Glomerular visceral epithelial cell (primary cell): ENCODE results near the gene TMEM63B.
"Not testable (repeated sequence)": the region's sequence is repeated elsewhere in the genome, so short reads cannot be mapped to it uniquely, and the experiment has no call there.

Experiments used
- DNase-seq: peaks from one replicate; pipeline ENCODE4 v3.0.0-alpha.2; 2016; ENCODE audit errors: extremely low spot score

Gene TMEM63B

DNA sequence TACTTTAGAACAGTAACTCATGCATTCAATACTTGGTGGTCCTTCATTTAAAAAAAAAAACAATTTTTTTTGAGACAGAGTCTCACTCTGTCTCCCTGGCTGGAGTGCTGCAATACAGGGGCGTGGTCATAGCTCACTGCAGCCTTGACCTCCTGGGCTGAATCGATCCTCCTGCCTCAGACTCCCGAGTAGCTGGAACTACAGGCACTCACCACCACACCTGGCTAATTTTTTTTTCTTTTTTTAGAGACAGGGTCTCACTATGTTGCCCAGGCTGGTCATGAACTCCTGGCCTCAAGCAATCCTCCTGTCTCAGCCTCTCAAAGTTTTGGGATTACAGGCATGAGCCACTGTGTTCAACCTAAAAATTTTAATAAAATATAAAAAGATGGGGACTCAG lies 17.2 kb downstream of the TMEM63B start:
- DNase-seq, result not testable (repeated sequence)

DNA sequence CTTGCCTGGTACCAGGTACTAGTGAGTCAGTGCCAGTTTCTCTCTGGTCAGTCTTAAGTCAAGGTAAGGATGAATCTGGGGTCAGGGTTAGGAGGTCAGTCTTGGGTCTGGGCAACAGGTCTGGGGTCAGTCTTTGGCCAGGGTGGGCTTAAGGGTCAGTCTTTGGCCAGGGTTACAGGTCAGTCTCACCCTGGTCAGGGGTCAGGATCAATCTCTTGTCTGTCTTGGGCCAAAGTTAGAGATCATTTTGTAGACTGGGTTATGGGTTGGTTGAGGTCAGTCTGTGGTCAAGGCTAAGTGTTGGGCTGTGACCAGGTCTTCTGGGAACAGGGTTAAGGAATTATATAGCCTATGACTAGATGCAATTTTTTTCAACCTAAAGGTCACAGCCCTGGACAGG lies 18.5 kb downstream of the TMEM63B start:
- no peak for DNase-seq

DNA sequence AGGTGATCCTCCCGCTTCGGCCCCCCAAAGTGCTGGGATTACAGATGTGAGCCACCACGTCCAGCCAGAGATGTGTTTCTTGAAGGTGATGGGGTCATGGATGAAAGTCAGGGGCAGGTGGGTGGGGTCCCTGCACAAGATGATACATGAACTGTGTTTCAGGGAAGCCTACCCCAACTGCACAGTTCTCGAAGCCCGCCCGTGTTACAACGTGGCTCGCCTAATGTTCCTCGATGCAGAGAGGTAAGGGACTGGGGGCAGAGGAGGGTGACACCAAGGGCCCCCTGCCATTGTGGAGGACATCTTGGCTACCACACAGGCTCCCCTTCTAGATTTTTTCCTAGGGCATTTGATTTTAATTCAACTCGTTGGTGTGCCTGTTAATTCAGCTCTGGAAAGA lies 19.3 kb downstream of the TMEM63B start:
- no peak for DNase-seq

DNA sequence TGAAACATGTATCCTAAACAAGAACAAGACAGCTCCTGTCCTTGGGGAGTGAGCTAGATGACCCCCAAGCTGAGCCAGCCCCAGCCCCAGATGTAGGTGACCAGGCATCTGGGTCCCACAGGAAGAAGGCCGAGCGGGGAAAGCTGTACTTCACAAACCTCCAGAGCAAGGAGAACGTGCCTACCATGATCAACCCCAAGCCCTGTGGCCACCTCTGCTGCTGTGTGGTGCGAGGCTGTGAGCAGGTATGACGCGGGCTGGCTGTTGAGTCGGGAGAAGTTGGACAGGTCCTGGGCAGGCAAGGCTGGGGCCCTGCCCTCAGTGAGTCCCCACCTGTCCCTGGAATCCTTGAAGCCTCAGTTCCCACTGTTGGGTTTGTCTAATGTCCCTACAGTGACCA lies 19.9 kb downstream of the TMEM63B start:
- DNase-seq, result no peak

DNA sequence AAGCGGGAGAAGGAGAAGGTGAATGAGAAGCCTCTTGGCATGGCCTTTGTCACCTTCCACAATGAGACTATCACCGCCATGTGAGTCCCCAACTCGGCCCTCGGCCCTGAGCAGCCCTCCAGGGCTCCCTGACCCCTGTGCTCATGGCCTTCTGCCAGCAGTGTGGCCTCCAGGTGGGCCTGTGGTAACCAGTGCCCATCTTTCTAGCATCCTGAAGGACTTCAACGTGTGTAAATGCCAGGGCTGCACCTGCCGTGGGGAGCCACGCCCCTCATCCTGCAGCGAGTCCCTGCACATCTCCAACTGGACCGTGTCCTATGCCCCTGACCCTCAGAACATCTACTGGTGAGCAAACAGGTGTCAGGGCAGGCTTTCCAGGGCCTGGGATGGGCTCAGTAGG lies 21.0 kb downstream of the TMEM63B start:
- no peak for DNase-seq

DNA sequence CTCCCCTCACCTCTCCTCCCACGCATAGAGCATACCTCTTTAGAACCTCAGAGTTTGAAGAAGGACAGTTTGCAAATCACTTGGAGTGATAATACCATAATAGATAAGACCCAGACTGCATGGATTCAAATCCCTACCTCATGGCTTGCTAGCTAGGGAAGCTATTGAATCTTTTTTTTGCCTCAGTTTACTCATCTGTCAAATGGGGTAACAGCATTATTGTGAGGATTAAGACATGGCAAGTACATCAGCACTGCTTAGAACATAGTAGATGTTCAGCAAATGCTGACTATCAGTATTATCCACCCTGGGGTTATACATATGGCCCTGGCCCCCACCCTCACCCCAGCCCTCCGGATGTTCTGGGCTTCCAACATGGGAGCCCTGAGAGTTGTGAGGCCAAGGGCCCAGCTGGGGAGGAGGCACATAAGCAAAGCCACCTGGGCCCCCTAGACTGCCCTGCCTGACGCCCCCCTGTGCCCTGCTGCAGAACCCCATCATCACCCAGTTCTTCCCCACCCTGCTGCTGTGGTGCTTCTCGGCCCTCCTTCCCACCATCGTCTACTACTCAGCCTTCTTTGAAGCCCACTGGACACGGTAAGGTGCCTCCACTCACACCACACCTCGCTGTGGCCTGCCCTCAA lies 22.1 kb downstream of the TMEM63B start:
- DNase-seq, result no peak

DNA sequence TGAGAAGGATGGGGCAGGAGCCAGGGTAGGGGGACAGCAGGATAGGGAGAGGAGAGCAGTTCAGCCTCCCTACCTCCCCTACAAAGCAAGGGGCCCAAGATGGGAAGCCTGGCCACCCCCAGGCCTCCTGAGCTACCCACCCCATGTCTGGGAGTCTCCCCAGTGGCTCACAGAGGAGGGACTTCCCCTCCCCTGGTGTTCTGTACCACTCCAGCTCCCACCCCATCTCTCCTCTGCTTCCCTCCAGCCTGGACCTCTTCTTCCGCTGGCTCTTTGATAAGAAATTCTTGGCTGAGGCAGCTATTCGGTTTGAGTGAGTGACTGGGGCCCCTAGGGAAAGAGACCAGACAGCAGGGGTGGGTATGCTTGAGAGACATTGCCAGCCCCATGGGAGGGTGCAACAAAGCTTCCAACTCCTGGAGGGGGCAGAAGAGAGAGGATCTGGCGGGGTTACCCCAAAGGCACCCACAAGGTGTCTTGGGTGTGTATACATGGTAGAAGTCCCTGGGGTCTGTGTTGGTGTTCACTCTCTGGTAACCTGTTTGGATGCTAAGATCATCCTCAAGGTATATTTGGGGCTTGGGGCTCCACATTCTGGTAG lies 23.1 kb downstream of the TMEM63B start:
- DNase-seq, result no peak

DNA sequence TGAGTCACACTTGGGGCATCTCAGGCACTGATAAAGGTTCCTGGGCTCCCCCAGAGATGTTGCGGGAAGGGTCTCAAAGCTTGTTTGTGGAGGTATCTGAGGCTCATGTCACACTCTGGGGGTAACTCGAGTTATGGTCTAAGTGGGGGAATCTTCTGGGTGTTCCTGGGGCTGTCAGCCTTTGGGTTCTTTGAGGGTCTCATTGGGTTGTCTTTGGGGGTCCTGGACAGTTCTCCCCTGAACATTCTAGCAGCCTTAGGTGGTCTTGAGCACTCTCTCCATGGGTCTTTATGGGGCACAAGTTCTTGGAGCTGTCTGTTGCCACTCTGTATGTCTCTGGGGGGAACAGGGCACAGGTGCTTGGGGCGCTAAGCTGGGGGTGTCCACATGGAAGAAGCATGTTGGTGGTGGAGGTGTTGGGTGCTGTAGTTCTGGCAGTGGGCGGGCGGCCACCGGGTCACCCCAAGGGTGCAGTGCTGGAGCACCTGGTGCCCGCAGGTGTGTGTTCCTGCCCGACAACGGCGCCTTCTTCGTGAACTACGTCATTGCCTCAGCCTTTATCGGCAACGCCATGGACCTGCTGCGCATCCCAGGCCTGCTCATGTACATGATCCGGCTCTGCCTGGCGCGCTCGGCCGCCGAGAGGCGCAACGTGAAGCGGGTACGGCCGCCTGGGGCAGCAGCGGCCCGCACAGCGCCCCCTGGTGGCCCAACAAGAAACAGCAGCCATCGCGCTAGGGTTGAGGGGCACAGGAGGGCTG lies 24.2 kb downstream of the TMEM63B start:
- peak; percentile 43 for DNase-seq

DNA sequence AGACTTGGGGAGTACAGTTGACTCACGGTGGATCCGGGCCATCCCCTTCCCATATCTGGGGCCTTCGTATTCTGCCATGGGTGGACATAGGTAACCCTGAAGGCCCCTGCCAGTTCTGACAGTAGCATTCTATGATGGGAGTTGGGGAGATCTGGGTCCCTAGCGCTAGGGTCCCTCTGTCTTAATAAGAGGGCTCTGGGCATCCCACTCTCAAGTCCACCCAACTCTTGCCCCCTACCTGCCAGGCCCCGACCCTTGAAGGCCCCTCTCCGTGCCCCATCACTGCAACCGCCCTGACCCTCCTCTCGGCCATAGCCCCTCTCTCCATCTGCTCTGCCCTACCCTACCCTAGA lies 24.7 kb downstream of the TMEM63B start:
- DNase-seq, result no peak

DNA sequence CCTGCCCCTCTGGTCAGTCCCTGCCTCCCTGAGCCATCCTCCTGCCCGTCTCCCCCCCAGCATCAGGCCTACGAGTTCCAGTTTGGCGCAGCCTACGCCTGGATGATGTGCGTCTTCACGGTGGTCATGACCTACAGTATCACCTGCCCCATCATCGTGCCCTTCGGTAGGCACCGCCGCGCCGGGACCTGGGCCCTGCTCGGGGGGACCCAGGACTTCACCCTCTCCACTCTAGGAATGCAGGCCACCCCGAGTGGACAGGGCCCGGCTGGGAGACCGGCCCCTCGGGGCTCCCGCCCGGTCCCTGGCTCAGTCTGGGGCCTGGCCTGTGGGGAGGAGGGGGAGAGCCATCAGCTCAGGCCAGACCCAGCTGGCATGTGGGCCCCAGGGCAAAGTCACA lies 25.2 kb downstream of the TMEM63B start:
- DNase-seq, result no peak

DNA sequence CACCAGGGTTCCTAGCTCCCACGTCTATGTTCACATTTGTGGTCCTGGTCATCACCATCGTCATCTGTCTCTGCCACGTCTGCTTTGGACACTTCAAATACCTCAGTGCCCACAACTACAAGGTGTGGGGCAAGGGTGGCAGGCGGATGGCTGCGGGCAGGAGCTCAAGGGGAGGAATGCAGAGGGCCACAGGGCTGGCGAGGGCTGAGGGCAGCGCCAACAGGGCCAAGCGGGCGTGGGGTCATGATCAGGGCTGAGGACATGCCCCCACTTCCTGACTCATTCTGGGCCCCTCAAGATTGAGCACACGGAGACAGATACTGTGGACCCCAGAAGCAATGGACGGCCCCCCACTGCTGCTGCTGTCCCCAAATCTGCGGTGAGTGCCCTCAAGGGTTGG lies 26.7 kb downstream of the TMEM63B start:
- no peak for DNase-seq

DNA sequence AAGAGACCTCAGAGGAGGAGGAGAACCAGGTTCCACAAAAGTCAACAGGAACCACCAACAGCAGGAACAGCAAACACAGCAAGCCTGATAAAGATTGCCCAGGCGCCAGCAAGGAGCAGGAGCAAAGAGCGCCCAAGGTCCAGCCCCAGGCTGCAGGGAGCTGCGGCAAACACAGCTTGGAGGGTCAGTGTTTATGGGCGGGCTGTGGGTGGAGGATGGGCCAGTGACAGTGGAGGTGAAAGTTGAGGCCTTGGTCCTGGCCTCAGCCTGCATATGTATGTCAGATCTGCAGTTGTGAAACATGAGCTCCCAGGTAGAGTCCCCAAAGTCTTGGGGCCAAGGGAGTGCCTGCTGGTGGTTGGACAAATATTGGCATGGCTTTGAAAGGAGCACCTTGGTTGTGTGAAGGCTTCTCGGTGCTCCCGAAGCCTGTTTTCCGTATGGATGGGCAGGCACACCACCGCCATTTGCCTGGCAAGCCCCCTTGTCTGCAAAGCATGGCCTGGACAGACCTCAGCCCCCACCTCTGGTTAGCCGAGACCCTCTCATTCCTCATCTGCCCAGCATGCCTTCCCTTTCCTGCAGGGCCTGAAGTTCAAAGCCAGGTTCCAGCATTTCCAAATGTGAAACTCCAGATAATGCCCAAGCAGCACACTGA lies 29.3 kb downstream of the TMEM63B start:
- no peak for DNase-seq

DNA sequence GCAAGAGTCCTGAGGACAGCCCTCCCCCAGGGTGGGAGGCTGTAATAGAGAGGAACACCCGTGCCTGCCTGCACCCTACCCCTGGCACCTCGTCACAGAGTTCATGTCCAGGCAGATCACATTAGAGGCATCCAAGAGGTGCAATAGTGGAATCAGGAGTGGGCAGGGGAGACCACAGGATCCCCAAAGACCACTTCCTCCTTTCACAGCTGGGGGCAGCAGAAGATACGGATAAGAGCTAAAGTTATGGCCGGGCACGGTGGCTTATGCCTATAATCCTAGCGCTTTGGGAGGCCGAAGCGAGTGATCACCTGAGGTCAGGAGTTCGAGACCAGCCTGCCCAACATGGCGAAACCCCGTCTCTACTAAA lies 29.8 kb downstream of the TMEM63B start:
- DNase-seq, result no peak

DNA sequence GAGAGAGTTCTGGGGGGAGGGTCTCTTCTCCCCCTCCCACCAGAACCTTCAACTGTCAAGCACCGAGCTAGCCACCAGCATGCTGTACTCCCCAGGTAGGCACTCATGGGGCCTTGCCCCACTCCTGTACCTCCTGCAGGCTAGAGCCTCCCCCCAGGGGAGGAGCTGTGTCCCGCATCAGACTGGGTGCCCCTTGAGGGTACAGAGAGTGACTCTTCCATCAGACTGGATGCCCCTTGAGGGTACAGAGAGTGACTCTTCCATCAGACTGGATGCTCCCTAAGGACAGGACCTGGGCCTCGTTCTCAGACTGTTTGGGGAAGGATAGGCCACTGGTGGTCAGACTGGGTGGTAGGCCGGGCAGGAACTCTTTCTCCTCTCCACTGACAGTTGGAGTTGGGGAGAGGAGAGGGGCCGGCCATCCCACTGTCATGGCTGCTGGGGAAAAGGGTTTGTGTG lies 31.4 kb downstream of the TMEM63B start, which contains the start of gene CAPN11:
Gene CAPN11, plus strand, starts transcription at position 51 of the 459 bp plus-strand sequence. Its CDS starts 29 bp downstream, at position 80.
- DNase-seq, result no peak

DNA sequence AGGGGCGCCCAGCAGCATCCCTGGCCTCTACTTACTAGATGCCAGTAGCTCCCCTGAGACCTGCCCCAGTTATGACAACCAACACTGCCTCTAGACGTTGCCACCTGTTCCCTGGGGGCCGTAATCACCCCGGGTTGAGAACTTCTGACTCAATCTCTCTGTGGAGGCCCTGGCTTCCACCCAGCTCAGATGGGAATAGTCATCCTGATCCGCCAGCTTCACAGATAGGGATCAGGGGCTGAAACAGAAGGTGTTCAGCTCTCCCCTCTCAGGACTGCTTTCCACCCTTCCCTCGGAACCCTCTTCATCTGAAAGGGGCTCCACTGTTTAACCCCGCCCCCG lies 34.6 kb downstream of the TMEM63B start:
- peak; percentile 53 for DNase-seq

DNA sequence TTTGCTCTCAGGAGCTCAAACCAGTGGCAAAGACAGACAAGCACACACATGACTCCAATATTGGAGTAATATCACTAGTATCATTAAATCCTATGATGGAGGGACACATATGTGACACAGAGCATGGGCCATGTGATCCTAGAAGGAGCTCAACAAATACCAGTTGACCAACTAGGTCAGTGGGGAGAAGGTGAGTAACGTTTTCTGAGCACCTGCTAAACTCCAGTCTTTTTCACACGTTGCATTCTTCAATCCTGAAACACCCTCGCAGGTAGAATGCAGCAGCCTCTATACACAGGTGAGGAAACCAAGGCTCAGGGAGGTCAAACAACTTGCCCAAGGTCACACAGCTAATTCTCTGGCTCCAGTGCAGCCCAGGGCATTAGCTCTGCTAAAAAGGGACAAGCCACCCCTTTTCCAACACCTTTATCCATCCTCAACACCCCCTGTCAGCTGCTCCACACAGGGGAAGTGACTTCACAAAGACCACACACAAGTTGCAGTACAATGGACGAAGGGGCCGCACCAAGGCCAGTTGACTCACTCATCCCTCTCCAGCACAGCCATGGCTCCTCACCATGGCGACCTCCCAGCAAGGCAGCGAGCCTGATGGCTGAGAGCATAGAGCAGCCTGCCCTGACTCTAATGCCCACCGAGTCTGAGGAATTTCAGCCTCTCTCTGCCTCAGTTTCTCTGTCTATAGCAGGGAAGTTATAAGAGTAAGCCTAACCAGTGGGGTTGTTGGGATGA lies 35.7 kb downstream of the TMEM63B start:
- no peak for DNase-seq

DNA sequence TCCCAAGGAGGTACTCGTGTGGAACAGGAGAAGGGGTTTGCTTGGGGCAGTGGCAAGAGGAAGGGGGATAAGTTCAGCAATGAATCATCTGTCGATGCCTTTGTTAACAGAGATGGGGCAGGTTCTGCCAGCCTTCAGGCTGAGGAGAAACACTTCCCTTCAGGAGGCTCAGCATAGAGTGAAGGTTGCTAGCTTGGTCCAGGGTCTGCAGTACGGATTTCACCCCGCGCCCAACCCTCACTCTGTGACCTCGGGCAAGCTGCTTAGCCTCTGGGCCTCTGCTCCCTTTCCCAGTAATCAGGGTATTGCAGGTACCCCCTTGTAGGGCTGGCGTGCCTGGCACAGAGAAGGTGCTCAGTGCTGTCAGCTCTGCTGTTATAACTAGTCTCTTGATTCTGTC lies 38.8 kb downstream of the TMEM63B start:
- DNase-seq, result no peak

DNA sequence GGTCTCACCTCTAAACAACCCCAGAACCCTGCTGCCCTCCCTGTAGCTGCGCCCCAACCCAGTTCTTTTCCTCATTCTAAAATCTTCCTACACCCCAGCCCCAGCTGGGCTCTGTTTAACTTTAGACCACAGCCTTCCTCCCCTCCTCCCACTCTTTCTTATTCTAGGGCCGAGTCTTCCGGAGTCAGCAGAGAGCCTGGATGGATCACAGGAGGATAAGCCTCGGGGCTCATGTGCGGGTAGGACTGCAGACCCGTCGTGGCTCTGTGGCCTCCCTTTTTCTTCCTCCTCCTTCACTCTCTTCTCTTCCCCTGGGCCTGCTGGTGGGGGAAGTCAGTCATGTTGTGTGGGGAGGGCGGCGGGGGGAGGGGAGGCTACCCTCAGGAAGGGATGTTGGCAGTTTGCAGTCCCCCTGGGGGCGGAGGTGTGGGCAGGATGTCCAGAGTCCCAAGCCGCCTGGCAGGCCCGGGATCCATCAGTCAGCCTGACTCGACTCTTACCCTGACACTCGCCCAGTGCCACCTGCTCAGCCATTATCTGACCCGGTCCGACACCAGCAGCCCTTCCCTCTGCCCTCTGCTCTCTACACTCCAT lies 39.3 kb downstream of the TMEM63B start:
- DNase-seq, result no peak

DNA sequence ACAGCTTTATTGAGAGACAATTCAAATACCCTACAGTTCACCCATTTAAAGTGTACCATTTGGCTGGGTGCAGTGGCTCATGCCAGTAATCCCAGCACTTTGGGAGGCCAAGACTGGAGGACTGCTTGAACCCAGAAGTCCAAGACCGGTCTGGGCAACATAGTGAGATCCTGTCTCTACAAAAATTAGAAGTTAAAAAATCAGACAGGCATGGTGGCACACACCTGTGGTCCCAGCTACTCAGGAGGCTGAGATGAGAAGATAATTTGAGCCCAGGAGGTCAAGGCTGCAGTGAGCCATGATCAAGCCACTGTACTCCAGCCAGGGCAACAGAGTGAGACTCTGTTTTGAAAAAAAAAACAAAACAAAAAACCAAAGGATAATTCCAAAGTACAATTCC lies 40.2 kb downstream of the TMEM63B start:
- DNase-seq, result no peak

DNA sequence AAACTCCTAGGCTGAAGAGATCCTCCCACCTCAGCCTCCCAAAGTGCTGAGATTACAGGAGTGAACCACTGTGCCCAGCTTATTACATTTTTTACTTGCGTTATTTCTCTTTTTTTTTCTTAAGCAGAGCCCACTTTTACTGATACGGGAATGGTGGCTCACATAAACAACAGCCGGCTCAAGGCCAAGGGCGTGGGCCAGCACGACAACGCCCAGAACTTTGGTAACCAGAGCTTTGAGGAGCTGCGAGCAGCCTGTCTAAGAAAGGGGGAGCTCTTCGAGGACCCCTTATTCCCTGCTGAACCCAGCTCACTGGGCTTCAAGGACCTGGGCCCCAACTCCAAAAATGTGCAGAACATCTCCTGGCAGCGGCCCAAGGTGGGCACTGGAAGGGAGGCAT lies 41.8 kb downstream of the TMEM63B start:
- DNase-seq, result no peak

DNA sequence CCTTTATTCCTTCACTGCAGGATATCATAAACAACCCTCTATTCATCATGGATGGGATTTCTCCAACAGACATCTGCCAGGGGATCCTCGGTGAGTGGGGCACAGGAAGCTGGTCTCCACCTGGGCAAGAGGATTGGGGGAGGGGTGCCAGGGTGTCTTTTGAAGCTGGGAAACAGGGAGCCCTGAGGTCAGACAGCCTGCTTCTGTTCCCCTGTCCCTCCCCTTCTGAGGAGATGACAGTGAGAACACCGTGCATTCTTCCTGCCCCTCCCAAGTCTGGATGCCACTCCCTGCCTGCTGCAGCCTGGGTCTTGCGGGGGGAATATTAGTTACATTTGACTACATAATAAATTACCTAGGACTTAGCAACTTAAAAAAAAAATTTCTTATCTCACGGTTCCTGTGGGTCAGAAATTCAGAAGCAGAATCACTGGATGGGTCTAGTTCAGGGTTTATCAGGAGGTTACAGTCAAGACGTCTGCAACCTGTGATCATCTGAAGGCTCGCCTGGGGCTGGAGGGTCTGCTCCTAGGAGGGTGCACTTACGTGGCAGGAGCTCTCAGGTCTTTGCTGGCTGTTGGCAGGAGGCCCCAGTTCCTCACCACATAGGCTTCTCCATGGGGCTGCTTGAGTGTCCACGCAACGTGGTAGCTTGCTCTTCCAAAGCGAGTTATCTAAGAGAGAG lies 42.7 kb downstream of the TMEM63B start:
- no peak for DNase-seq
